Natural killer cell (primary cell): ENCODE measurements around the gene MYH11. TPM values are rescaled to one million over a fixed set of nuclear protein-coding genes. Genes with fewer than 3 reads are reported as not detected.

Source experiments
- ATAC-seq, 3 donors: fragments of 150-1000 bp in 2 of 3; fragments of 200-7000 bp in 1 of 3; cut with Tn5 transposase; 1 replicate in 1 of 3; 2 replicates in 2 of 3; pipeline ENCODE4 v1.10.0; 2021; ENCODE audit warnings: mild to moderate bottlenecking in 2 of 3, moderate library complexity in 2 of 3
- DNase-seq, 2 donors: peaks; one replicate each; pipeline versions ENCODE4 v3.0.0 to v3.0.0-alpha.2; 2013 to 2021; ENCODE audit warnings: mixed read lengths in 1 of 2
- H3K27ac ChIP-seq: one replicate; pipeline ENCODE4 v1.5.1; 2013; ENCODE audit warnings: mild to moderate bottlenecking, low read length
- H3K27me3 ChIP-seq: one replicate; pipeline ENCODE4 v1.6.1; 2013; ENCODE audit warnings: low read length; ENCODE audit not compliant: control insufficient read depth, insufficient read depth
- H3K36me3 ChIP-seq: one replicate; pipeline ENCODE4 v1.6.1; 2013; ENCODE audit warnings: low read length; ENCODE audit not compliant: control insufficient read depth, insufficient read depth
- H3K4me1 ChIP-seq: one replicate; pipeline ENCODE4 v1.6.1; 2013; ENCODE audit warnings: low read length; ENCODE audit not compliant: control insufficient read depth, insufficient read depth
- H3K4me3 ChIP-seq: one replicate; pipeline ENCODE4 v1.5.1; 2013; ENCODE audit warnings: low read length
- H3K9me3 ChIP-seq: one replicate; pipeline ENCODE4 v1.6.1; 2013; ENCODE audit warnings: low read length; ENCODE audit not compliant: control insufficient read depth, insufficient read depth
- H3K27ac Mint-ChIP-seq, 2 donors: one replicate each; pipeline ENCODE4 v1.8.0; 2022; ENCODE audit warnings: mild to moderate bottlenecking in 2 of 2, mixed read lengths in 2 of 2, moderate library complexity in 1 of 2
- H3K27me3 Mint-ChIP-seq, 2 donors: one replicate each; pipeline ENCODE4 v1.8.0; 2022; ENCODE audit warnings: low read depth in 2 of 2, mixed read lengths in 2 of 2
- H3K36me3 Mint-ChIP-seq: one replicate; pipeline ENCODE4 v1.8.0; 2022; ENCODE audit warnings: mixed read lengths
- H3K4me1 Mint-ChIP-seq, 2 donors: one replicate each; pipeline ENCODE4 v1.8.0; 2022; ENCODE audit warnings: mixed read lengths in 2 of 2
- H3K4me3 Mint-ChIP-seq: one replicate; pipeline ENCODE4 v1.8.0; 2022; ENCODE audit warnings: mild to moderate bottlenecking, moderate library complexity, mixed read lengths
- H3K9me3 Mint-ChIP-seq, 2 donors: one replicate each; pipeline ENCODE4 v1.8.0; 2022; ENCODE audit warnings: mixed read lengths in 2 of 2
- CTCF ChIP-seq: fragments of 200-600 bp; IDR thresholded peaks from one replicate; pipeline ENCODE4 v1.8.0; 2022; ENCODE audit warnings: antibody characterized with exemption
- WGBS: methylation state at CpG from one replicate; pipeline ENCODE4 v1.1.7; 2013; ENCODE audit warnings: missing lambda C conversion rate; ENCODE audit not compliant: insufficient coverage; 5-methylcytosine and 5-hydroxymethylcytosine counted together
- intact Hi-C: fragments of 100-400 bp; cut with micrococcal nuclease; formaldehyde crosslinking; loops from one replicate; pipeline ENCODE4 v1.14.2; 2022
- total RNA-seq, 4 donors: library from RNA; stranded (reverse); fragments of 120-200 nt in 1 of 4; gene quantifications; one replicate each; pipeline versions ENCODE4 v1.2.3 to v1.2.4, GENCODE V29; 2013 to 2022

MYH11 gene
- total RNA-seq, 3 donors from 2014 or later (not counting 1 experiment from before 2014, with no cell fraction given): 0.30 TPM; not detected in 2

- no peaks in the 10 kb centered on the region for H3K4me1 ChIP-seq
- DNase-seq (no peak), ATAC-seq (no peak)
- H3K4me3 Mint-ChIP-seq: no peak overlapping the region
- H3K27me3 ChIP-seq: no peaks in the 10 kb centered on the region
- intact Hi-C loops: no loop called here
- H3K4me1 Mint-ChIP-seq: peaks cover 7 to 29% of the 10 kb centered on the region in 2 donors
- no peak for TF ChIP-seq CTCF
- H3K9me3 Mint-ChIP-seq: no peaks in the 10 kb centered on the region
- no peaks in the 10 kb centered on the region for H3K27me3 Mint-ChIP-seq
- no peak overlapping the region for H3K27ac ChIP-seq
- WGBS: 96% methylated on average over 23 of the region's 23 CpGs
- H3K27ac Mint-ChIP-seq: no peak overlapping the region
- peaks cover 17% of the 10 kb centered on the region for H3K36me3 ChIP-seq
- no peaks in the 10 kb centered on the region for H3K9me3 ChIP-seq
- no peak overlapping the region for H3K4me3 ChIP-seq
- H3K36me3 Mint-ChIP-seq: no peaks in the 10 kb centered on the region
These were observed 140.0 kb downstream of the MYH11 start for GRCh38 chr16:15716694-15717447.

DNA sequence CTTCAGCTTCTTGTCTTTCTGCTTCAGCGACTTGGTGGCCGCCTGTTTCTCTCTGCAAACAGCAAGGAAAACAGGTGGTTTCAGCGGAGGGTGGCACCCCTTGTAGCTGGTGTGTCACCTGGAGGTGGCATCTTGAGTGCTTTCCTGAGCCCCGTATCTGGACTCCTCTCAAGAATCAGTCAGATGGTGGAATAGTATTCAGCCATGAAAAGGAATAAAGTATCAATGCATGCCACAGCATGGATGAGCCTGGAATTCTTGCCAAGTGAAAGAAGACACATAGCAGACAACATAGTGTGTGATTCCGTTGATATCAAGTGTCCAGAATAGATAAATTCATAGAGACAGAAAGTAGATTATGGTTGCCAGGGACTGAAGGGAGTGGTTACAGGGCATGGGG, 141.6 kb downstream of the MYH11 start:
- intact Hi-C loops: no loop called here
- Histone ChIP-seq H3K4me3 (no peak overlapping the region), H3K27me3 (no peaks in the 10 kb centered on the region), H3K4me1 (no peaks in the 10 kb centered on the region), H3K36me3 (peaks cover 8% of the 10 kb centered on the region), H3K9me3 (no peaks in the 10 kb centered on the region), H3K27ac (no peak overlapping the region)
- H3K9me3 Mint-ChIP-seq: no peaks in the 10 kb centered on the region
- H3K27me3 Mint-ChIP-seq: no peaks in the 10 kb centered on the region
- TF ChIP-seq CTCF: no peak
- WGBS: 99% methylated on average over 5 of the region's 5 CpGs
- no peaks in the 10 kb centered on the region for H3K36me3 Mint-ChIP-seq
- peaks cover 7 to 31% of the 10 kb centered on the region in 2 donors for H3K4me1 Mint-ChIP-seq
- H3K27ac Mint-ChIP-seq: no peak overlapping the region
- no peak for DNase-seq
- no peak overlapping the region for H3K4me3 Mint-ChIP-seq
- ATAC-seq: no peak

- peak overlapping the region; percentile 31 to 65 for H3K27ac Mint-ChIP-seq
- no peak overlapping the region for H3K4me3 Mint-ChIP-seq
- H3K27me3 ChIP-seq: no peaks in the 10 kb centered on the region
- H3K4me3 ChIP-seq: no peak overlapping the region
- H3K4me1 ChIP-seq: no peaks in the 10 kb centered on the region
- no peaks in the 10 kb centered on the region for H3K9me3 ChIP-seq
- no peaks in the 10 kb centered on the region for H3K9me3 Mint-ChIP-seq
- H3K4me1 Mint-ChIP-seq: peaks cover 7 to 31% of the 10 kb centered on the region in 2 donors
- H3K27me3 Mint-ChIP-seq: no peaks in the 10 kb centered on the region
- no peak for DNase-seq
- ATAC-seq: no peak
- H3K27ac ChIP-seq: no peak overlapping the region
- no peak for TF ChIP-seq CTCF
- no peaks in the 10 kb centered on the region for H3K36me3 Mint-ChIP-seq
- intact Hi-C loops: no loop called here
- peaks cover 5% of the 10 kb centered on the region for H3K36me3 ChIP-seq
- 97% methylated on average over 29 of the region's 29 CpGs for WGBS
These were observed 142.2 kb downstream of the MYH11 start for GRCh38 chr16:15714393-15715172.
